ENCODE measurements around the gene PPM1J. TPM values are rescaled to one million over a fixed set of nuclear protein-coding genes. Genes with fewer than 3 reads are reported as not detected.

Gene PPM1J
- total RNA-seq, 2 donors from 2014 or later: 5.5 to 7.9 TPM

GRCh38 chr1:112712701-112713128 is 2.4 kb downstream of the PPM1J start:
- no peak overlapping the region for H3K27ac ChIP-seq
- DNase-seq (ENCODE audit: low spot score): no peak
- TF ChIP-seq CTCF (IDR thresholded peaks at IDR 0.05): no peak

GRCh38 chr1:112712191-112712590 is 2.9 kb downstream of the PPM1J start:
- Histone ChIP-seq H3K27me3 (no peaks in the 10 kb centered on the region), H3K4me1 (peaks cover 0 to 29% of the 10 kb centered on the region in 2 donors), H3K4me3 (no peak overlapping the region), H3K27ac (no peak overlapping the region), H3K9me3 (no peaks in the 10 kb centered on the region), H3K36me3 (no peaks in the 10 kb centered on the region)
- DNase-seq (ENCODE audit: low spot score): no peak
- TF ChIP-seq CTCF (IDR thresholded peaks at IDR 0.05): no peak

More at GRCh38 chr1:112712701-112713128, 2.4 kb downstream of the PPM1J start:
- Histone ChIP-seq H3K27me3 (no peaks in the 10 kb centered on the region), H3K9me3 (no peaks in the 10 kb centered on the region), H3K4me3 (no peak overlapping the region), H3K36me3 (no peaks in the 10 kb centered on the region), H3K4me1 (peaks cover 0 to 25% of the 10 kb centered on the region in 2 donors)

GRCh38 chr1:112711670-112712069 is 3.5 kb downstream of the PPM1J start:
- no peak for DNase-seq (ENCODE audit: low spot score)
- H3K27ac ChIP-seq: no peak overlapping the region
- no peak for TF ChIP-seq CTCF (IDR thresholded peaks at IDR 0.05)
- no peaks in the 10 kb centered on the region for H3K36me3 ChIP-seq
- no peaks in the 10 kb centered on the region for H3K27me3 ChIP-seq
- H3K4me1 ChIP-seq: peaks cover 0 to 29% of the 10 kb centered on the region in 2 donors
- no peaks in the 10 kb centered on the region for H3K9me3 ChIP-seq
- no peak overlapping the region for H3K4me3 ChIP-seq

- Histone ChIP-seq H3K4me3 (no peak overlapping the region), H3K4me1 (peaks cover 0 to 28% of the 10 kb centered on the region in 2 donors), H3K36me3 (no peaks in the 10 kb centered on the region), H3K27me3 (no peaks in the 10 kb centered on the region), H3K27ac (no peak overlapping the region), H3K9me3 (no peaks in the 10 kb centered on the region)
- no peak for DNase-seq (ENCODE audit: low spot score)
- TF ChIP-seq CTCF (IDR thresholded peaks at IDR 0.05): no peak
Observed at GRCh38 chr1:112711041-112711440, 4.1 kb downstream of the PPM1J start.

- Histone ChIP-seq H3K4me3 (no peak overlapping the region), H3K27ac (no peak overlapping the region)
- TF ChIP-seq CTCF (IDR thresholded peaks at IDR 0.05): no peak
Observed at GRCh38 chr1:112710586-112710985, 4.5 kb downstream of the PPM1J start.

DNA sequence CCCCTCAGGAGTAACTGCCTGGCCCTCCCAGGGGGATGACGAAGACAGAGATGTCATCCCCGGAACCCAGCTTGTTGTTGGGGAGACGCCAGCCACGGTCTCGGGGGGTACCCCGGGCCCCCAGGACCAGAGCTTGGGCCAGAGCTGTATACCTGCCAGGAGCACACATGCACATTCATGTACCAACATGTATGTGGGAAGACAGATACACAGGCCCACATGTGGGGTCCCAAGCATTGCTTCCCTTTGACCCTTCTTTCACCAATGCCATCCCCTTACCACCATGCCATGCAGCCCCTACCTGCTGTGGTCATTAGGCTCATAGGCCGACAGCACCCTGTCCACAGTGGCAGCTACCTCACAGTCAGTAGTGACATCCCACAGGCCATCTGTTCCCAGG is 5.0 kb downstream of the PPM1J start:
- no peak overlapping the region for H3K4me3 ChIP-seq
- TF ChIP-seq CTCF (IDR thresholded peaks at IDR 0.05): no peak
- H3K4me1 ChIP-seq: peaks cover 0 to 32% of the 10 kb centered on the region in 2 donors
- H3K27me3 ChIP-seq: no peaks in the 10 kb centered on the region
- H3K27ac ChIP-seq: no peak overlapping the region
- H3K9me3 ChIP-seq: no peaks in the 10 kb centered on the region
- no peaks in the 10 kb centered on the region for H3K36me3 ChIP-seq
- DNase-seq (ENCODE audit: low spot score): no peak

More at GRCh38 chr1:112710586-112710985, 4.5 kb downstream of the PPM1J start:
- Histone ChIP-seq H3K36me3 (no peaks in the 10 kb centered on the region), H3K9me3 (no peaks in the 10 kb centered on the region), H3K4me1 (peaks cover 0 to 28% of the 10 kb centered on the region in 2 donors), H3K27me3 (no peaks in the 10 kb centered on the region)
- DNase-seq (ENCODE audit: low spot score): no peak
